Measurements from ENCODE around the gene WSB2. TPM values are rescaled to one million over a fixed set of nuclear protein-coding genes. Genes with fewer than 3 reads are reported as not detected.
"Not testable (repeated sequence)": the region's sequence is repeated elsewhere in the genome, so short reads cannot be mapped to it uniquely, and the experiment has no call there.

Gene WSB2
- total RNA-seq, 1 experiment from 2014 or later: 193 TPM

GRCh38 chr12:118022728-118023109, 38.3 kb downstream of the WSB2 start:
- no peak for ATAC-seq
- no peak overlapping the region for H3K4me3 ChIP-seq (ENCODE audit: low read depth in 2 of 2, low read length in 2 of 2)
- in situ Hi-C loops (cut with HindIII; ENCODE audit: low pct_unique_long_range_greater_than_20kb, low sequenced_read_pairs): no loop called here
- CTCF ChIA-PET: no interaction called here
- H3K9me3 ChIP-seq (ENCODE audit: control insufficient read depth, insufficient read depth, low read depth, low read length): no peaks in the 10 kb centered on the region
- POLR2A ChIA-PET: interaction anchor here (0.5 kb wide), 1 partner anchor 11 kb away, joined by 10 read pairs; no protein-coding TSS in a partner anchor
- DNase-seq (ENCODE audit: low read depth, low spot score): no peak
- no TSS peak for BruUV-seq (replicated peaks)
- H3K27me3 ChIP-seq (ENCODE audit: control insufficient read depth, insufficient read depth, low read length): no peaks in the 10 kb centered on the region
- H3K27ac ChIP-seq (ENCODE audit: low read length): no peak overlapping the region
- intact Hi-C loops (cut with micrococcal nuclease; ENCODE audit: unreplicated experiment): no loop called here
- peaks cover 4% of the 10 kb centered on the region for H3K36me3 ChIP-seq (ENCODE audit: control insufficient read depth, insufficient read depth, low read length)
- H3K4me1 ChIP-seq (ENCODE audit: control insufficient read depth, insufficient read depth, low read length): peaks cover 5% of the 10 kb centered on the region; the same call in 1 of the 2 replicates
- TF ChIP-seq, protein P1, sequence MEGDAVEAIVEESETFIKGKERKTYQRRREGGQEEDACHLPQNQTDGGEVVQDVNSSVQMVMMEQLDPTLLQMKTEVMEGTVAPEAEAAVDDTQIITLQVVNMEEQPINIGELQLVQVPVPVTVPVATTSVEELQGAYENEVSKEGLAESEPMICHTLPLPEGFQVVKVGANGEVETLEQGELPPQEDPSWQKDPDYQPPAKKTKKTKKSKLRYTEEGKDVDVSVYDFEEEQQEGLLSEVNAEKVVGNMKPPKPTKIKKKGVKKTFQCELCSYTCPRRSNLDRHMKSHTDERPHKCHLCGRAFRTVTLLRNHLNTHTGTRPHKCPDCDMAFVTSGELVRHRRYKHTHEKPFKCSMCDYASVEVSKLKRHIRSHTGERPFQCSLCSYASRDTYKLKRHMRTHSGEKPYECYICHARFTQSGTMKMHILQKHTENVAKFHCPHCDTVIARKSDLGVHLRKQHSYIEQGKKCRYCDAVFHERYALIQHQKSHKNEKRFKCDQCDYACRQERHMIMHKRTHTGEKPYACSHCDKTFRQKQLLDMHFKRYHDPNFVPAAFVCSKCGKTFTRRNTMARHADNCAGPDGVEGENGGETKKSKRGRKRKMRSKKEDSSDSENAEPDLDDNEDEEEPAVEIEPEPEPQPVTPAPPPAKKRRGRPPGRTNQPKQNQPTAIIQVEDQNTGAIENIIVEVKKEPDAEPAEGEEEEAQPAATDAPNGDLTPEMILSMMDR (IDR thresholded peaks at IDR 0.05): no peak
- TF ChIP-seq SIN3A (IDR thresholded peaks at IDR 0.05; ENCODE audit: borderline replicate concordance, insufficient read depth, low read depth, low read length) (no peak), TCF7L2 (IDR thresholded peaks at IDR 0.05; ENCODE audit: low read depth, low read length) (no peak), REST (IDR thresholded peaks at IDR 0.05; ENCODE audit: insufficient read depth in 1 of 2, low read depth in 2 of 2, low read length in 1 of 2) (no peak), POLR2AphosphoS5 (IDR thresholded peaks at IDR 0.05; ENCODE audit: low read depth, low read length) (no peak)

GRCh38 chr12:118022097-118022727, 38.8 kb downstream of the WSB2 start:
- H3K36me3 ChIP-seq (ENCODE audit: control insufficient read depth, insufficient read depth, low read length); BruUV-seq (replicated peaks); H3K9me3 ChIP-seq (ENCODE audit: control insufficient read depth, insufficient read depth, low read depth, low read length); DNase-seq (ENCODE audit: low read depth, low spot score); H3K4me3 ChIP-seq (ENCODE audit: low read depth in 2 of 2, low read length in 2 of 2); ATAC-seq; intact Hi-C loops (cut with micrococcal nuclease; ENCODE audit: unreplicated experiment); CTCF ChIA-PET; in situ Hi-C loops (cut with HindIII; ENCODE audit: low pct_unique_long_range_greater_than_20kb, low sequenced_read_pairs); H3K27me3 ChIP-seq (ENCODE audit: control insufficient read depth, insufficient read depth, low read length); H3K4me1 ChIP-seq (ENCODE audit: control insufficient read depth, insufficient read depth, low read length); H3K27ac ChIP-seq (ENCODE audit: low read length); POLR2A ChIA-PET: not testable (repeated sequence)

DNA sequence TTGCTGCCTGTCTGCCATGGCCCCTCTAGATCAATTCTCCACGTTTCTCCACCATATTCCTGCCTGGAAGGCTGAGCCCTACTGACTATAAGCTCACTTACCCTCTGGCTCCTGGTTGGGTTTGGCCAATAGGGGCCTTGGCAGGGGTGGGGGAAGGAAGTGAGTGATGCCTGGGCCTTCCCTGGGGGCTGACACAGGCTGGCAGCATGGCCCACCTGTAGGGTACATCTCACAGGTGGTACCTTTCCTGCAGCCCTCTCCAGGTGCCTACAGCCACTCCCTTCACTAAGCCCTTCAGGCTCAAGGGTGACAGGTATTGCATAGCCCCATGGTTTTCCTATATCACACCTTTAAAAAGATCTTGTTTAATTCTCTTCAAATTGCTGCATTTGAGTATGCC, 40.9 kb downstream of the WSB2 start:
- Histone ChIP-seq H3K4me3 (ENCODE audit: low read depth in 2 of 2, low read length in 2 of 2) (no peak overlapping the region), H3K27me3 (ENCODE audit: control insufficient read depth, insufficient read depth, low read length) (no peaks in the 10 kb centered on the region), H3K9me3 (ENCODE audit: control insufficient read depth, insufficient read depth, low read depth, low read length) (no peaks in the 10 kb centered on the region), H3K36me3 (ENCODE audit: control insufficient read depth, insufficient read depth, low read length) (peaks cover 4% of the 10 kb centered on the region), H3K4me1 (ENCODE audit: control insufficient read depth, insufficient read depth, low read length) (peaks cover 10% of the 10 kb centered on the region), H3K27ac (ENCODE audit: low read length) (no peak overlapping the region)
- ATAC-seq (no peak), DNase-seq (ENCODE audit: low read depth, low spot score) (no peak)
- intact Hi-C loops (cut with micrococcal nuclease; ENCODE audit: unreplicated experiment): no loop called here
- ChIA-PET POLR2A (no interaction called here), CTCF (no interaction called here)
- TF ChIP-seq TCF7L2 (IDR thresholded peaks at IDR 0.05; ENCODE audit: low read depth, low read length): no peak
- in situ Hi-C loops (cut with HindIII; ENCODE audit: low pct_unique_long_range_greater_than_20kb, low sequenced_read_pairs): no loop called here
- BruUV-seq (replicated peaks): no TSS peak
